ENCODE data around the gene KRTAP3-2.
"Not testable (repeated sequence)": the region's sequence is repeated elsewhere in the genome, so short reads cannot be mapped to it uniquely, and the experiment has no call there.

KRTAP3-2 gene

GRCh38 chr17:41037853-41038350 is 38.2 kb upstream of the KRTAP3-2 start:
- ATAC-seq (ENCODE audit: low read depth): no peak
- Histone ChIP-seq H3K36me3 (ENCODE audit: low read depth) (no peaks in the 10 kb centered on the region), H3K4me1 (ENCODE audit: insufficient read depth, poor library complexity, severe bottlenecking) (no peaks in the 10 kb centered on the region), H3K4me3 (ENCODE audit: severe bottlenecking) (no peak overlapping the region), H3K27ac (ENCODE audit: poor library complexity, severe bottlenecking) (no peak overlapping the region), H3K9me3 (ENCODE audit: severe bottlenecking) (no peaks in the 10 kb centered on the region), H3K27me3 (ENCODE audit: insufficient read depth, poor library complexity, severe bottlenecking) (no peaks in the 10 kb centered on the region)
- no peak for DNase-seq (ENCODE audit: low spot score)
- TF ChIP-seq CTCF (IDR thresholded peaks at IDR 0.05; ENCODE audit: poor library complexity, severe bottlenecking): no peak

DNA sequence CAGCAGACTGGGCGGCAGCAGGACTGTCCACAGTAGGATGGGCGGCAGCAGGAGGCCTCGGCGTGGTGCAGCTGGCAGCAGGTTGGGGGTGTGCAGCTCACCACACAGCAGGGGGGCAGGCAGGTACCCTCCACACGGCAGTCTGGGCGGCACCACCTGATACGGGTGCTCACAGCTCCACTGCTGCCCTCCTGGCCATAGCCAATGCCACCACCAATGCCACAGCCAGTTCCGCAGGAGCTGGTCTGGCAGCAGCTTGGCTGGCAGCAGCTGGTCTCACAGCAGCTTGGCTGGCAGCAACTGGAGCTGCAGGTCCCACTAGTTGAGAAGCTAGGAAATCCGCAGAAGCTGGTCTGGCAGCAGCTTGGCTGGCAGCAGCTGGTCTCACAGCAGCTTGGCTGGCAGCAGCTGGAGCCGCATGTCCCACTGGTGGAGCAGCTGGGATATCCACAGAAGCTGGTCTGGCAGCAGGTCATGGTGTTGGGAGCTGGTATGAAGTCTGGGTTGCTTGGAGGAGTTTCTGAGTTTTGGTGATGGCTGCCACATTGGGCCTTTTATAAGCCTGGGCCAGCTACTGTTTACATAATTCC is 34.7 kb upstream of the KRTAP3-2 start, which contains the start of gene KRTAP1-3:
TSS of gene KRTAP1-3 (minus strand) at position 529 of the 590 bp plus-strand sequence. CDS start at position 476, 53 bp downstream.
- DNase-seq (ENCODE audit: low spot score); H3K9me3 ChIP-seq (ENCODE audit: severe bottlenecking); H3K36me3 ChIP-seq (ENCODE audit: low read depth); H3K27me3 ChIP-seq (ENCODE audit: insufficient read depth, poor library complexity, severe bottlenecking); H3K27ac ChIP-seq (ENCODE audit: poor library complexity, severe bottlenecking); ATAC-seq (ENCODE audit: low read depth); H3K4me3 ChIP-seq (ENCODE audit: severe bottlenecking); H3K4me1 ChIP-seq (ENCODE audit: insufficient read depth, poor library complexity, severe bottlenecking): not testable (repeated sequence)

- Histone ChIP-seq H3K9me3 (ENCODE audit: severe bottlenecking) (no peaks in the 10 kb centered on the region), H3K36me3 (ENCODE audit: low read depth) (no peaks in the 10 kb centered on the region), H3K27ac (ENCODE audit: poor library complexity, severe bottlenecking) (no peak within 1 kb of the TSS), H3K4me1 (ENCODE audit: insufficient read depth, poor library complexity, severe bottlenecking) (peaks cover 9% of the 10 kb centered on the region), H3K4me3 (ENCODE audit: severe bottlenecking) (no peak within 1 kb of the TSS), H3K27me3 (ENCODE audit: insufficient read depth, poor library complexity, severe bottlenecking) (no peaks in the 10 kb centered on the region)
- DNase-seq (ENCODE audit: low spot score) (no peak), ATAC-seq (ENCODE audit: low read depth) (no peak)
- no peak for TF ChIP-seq CTCF (IDR thresholded peaks at IDR 0.05; ENCODE audit: poor library complexity, severe bottlenecking)
Observed at GRCh38 chr17:41029633-41030245, 30.0 kb upstream of the KRTAP3-2 start, which contains the start of gene KRTAP1-4. Gene KRTAP1-4 (minus strand): TSS chr17:41030195. CDS start chr17:41030078, 117 bp downstream.

GRCh38 chr17:41026715-41027471 is 27.2 kb upstream of the KRTAP3-2 start, which contains the start of gene KRTAP1-5:
Gene KRTAP1-5 (minus strand): TSS chr17:41027208. CDS start chr17:41027155, 53 bp downstream.
- peaks cover 9% of the 10 kb centered on the region for H3K4me1 ChIP-seq (ENCODE audit: insufficient read depth, poor library complexity, severe bottlenecking)
- no peaks in the 10 kb centered on the region for H3K9me3 ChIP-seq (ENCODE audit: severe bottlenecking)
- no peaks in the 10 kb centered on the region for H3K27me3 ChIP-seq (ENCODE audit: insufficient read depth, poor library complexity, severe bottlenecking)
- no peak for TF ChIP-seq CTCF (IDR thresholded peaks at IDR 0.05; ENCODE audit: poor library complexity, severe bottlenecking)
- peak within 1 kb of the TSS; percentile 1 for H3K27ac ChIP-seq (ENCODE audit: poor library complexity, severe bottlenecking)
- peak; percentile 68 for ATAC-seq (ENCODE audit: low read depth)
- no peaks in the 10 kb centered on the region for H3K36me3 ChIP-seq (ENCODE audit: low read depth)
- no peak within 1 kb of the TSS for H3K4me3 ChIP-seq (ENCODE audit: severe bottlenecking)
- no peak for DNase-seq (ENCODE audit: low spot score)

GRCh38 chr17:41024697-41025096 is 25.0 kb upstream of the KRTAP3-2 start:
- H3K27ac ChIP-seq (ENCODE audit: poor library complexity, severe bottlenecking): no peak overlapping the region
- no peak overlapping the region for H3K4me3 ChIP-seq (ENCODE audit: severe bottlenecking)
- no peaks in the 10 kb centered on the region for H3K27me3 ChIP-seq (ENCODE audit: insufficient read depth, poor library complexity, severe bottlenecking)
- DNase-seq (ENCODE audit: low spot score) (no peak), ATAC-seq (ENCODE audit: low read depth) (no peak)
- H3K36me3 ChIP-seq (ENCODE audit: low read depth): no peaks in the 10 kb centered on the region
- no peak for TF ChIP-seq CTCF (IDR thresholded peaks at IDR 0.05; ENCODE audit: poor library complexity, severe bottlenecking)
- H3K4me1 ChIP-seq (ENCODE audit: insufficient read depth, poor library complexity, severe bottlenecking): peaks cover 9% of the 10 kb centered on the region
- no peaks in the 10 kb centered on the region for H3K9me3 ChIP-seq (ENCODE audit: severe bottlenecking)
